KMS-11 (cell line): ENCODE results near the gene SAMM50.

Experiments used
- H2AFZ ChIP-seq: fragments of 200-600 bp; sonication (generic); 2 replicates; pipeline ENCODE4 v1.6.1; 2016; ENCODE audit warnings: antibody characterized with exemption, mixed run types, low read depth
- H3K27ac ChIP-seq: fragments of 200-600 bp; sonication (generic); 2 replicates; pipeline ENCODE4 v1.6.1; 2016; ENCODE audit warnings: mild to moderate bottlenecking, mixed run types
- H3K27me3 ChIP-seq: fragments of 200-600 bp; sonication (generic); 2 replicates; pipeline ENCODE4 v1.6.1; 2017; ENCODE audit warnings: mild to moderate bottlenecking, low read depth, mixed run types, moderate library complexity; ENCODE audit not compliant: insufficient read depth
- H3K36me3 ChIP-seq: fragments of 200-600 bp; sonication (generic); 2 replicates; pipeline ENCODE4 v1.6.1; 2017; ENCODE audit warnings: mild to moderate bottlenecking, mixed run types; ENCODE audit not compliant: insufficient read depth
- H3K4me1 ChIP-seq: fragments of 200-600 bp; sonication (generic); 2 replicates; pipeline ENCODE4 v1.6.1; 2016; ENCODE audit warnings: mild to moderate bottlenecking, low read depth, mixed run types; ENCODE audit not compliant: poor library complexity, severe bottlenecking
- H3K4me2 ChIP-seq: fragments of 200-600 bp; sonication (generic); 2 replicates; pipeline ENCODE4 v1.7.0; 2016; ENCODE audit warnings: mild to moderate bottlenecking, mixed run types
- H3K4me3 ChIP-seq: fragments of 200-600 bp; sonication (generic); IDR thresholded peaks from 2 replicates; pipeline ENCODE4 v1.6.1; 2017; ENCODE audit warnings: low read depth, low read length, mixed read lengths; ENCODE audit not compliant: insufficient read depth
- H3K79me2 ChIP-seq: fragments of 200-600 bp; sonication (generic); 2 replicates; pipeline ENCODE4 v1.6.1; 2016; ENCODE audit warnings: low read depth, mixed run types; ENCODE audit not compliant: insufficient read depth
- H3K9ac ChIP-seq: fragments of 200-600 bp; sonication (generic); 2 replicates; pipeline ENCODE4 v1.6.1; 2016; ENCODE audit warnings: mild to moderate bottlenecking, mixed run types
- H4K20me1 ChIP-seq: fragments of 200-600 bp; sonication (generic); 2 replicates; pipeline ENCODE4 v1.6.1; 2016; ENCODE audit warnings: mild to moderate bottlenecking, mixed run types; ENCODE audit not compliant: insufficient read depth
- CTCF ChIP-seq: fragments of 200-600 bp; sonication (generic); conservative IDR thresholded peaks from 2 replicates; pipeline ENCODE4 v1.6.1; 2017; ENCODE audit warnings: low read depth, mild to moderate bottlenecking, antibody characterized with exemption, low read length, moderate library complexity, mixed read lengths

Gene SAMM50

GRCh38 chr22:43911351-43911750, 43.9 kb upstream of the SAMM50 start:
- Histone ChIP-seq H4K20me1 (no peaks in the 10 kb centered on the region), H3K36me3 (no peaks in the 10 kb centered on the region), H3K27me3 (peaks cover 6% of the 10 kb centered on the region; the same call in 1 of the 2 replicates), H2AFZ (no peak overlapping the region), H3K79me2 (no peaks in the 10 kb centered on the region), H3K4me1 (no peaks in the 10 kb centered on the region), H3K9ac (no peak overlapping the region), H3K27ac (no peak overlapping the region), H3K4me3 (no peak overlapping the region), H3K4me2 (no peak overlapping the region)
- TF ChIP-seq CTCF: no peak

- Histone ChIP-seq H3K4me3 (no peak overlapping the region), H3K27me3 (peaks cover 6% of the 10 kb centered on the region; the same call in 1 of the 2 replicates), H3K27ac (no peak overlapping the region), H3K4me2 (no peak overlapping the region), H2AFZ (no peak overlapping the region), H3K4me1 (no peaks in the 10 kb centered on the region), H3K9ac (no peak overlapping the region), H4K20me1 (no peaks in the 10 kb centered on the region), H3K79me2 (no peaks in the 10 kb centered on the region), H3K36me3 (no peaks in the 10 kb centered on the region)
- TF ChIP-seq CTCF: no peak
Observed at GRCh38 chr22:43917521-43917920, 37.7 kb upstream of the SAMM50 start.

- H3K9ac ChIP-seq: no peak overlapping the region
- H3K4me1 ChIP-seq: no peaks in the 10 kb centered on the region
- H2AFZ ChIP-seq: no peak overlapping the region
- H3K79me2 ChIP-seq: no peaks in the 10 kb centered on the region
- H3K4me3 ChIP-seq: no peak overlapping the region
- no peak overlapping the region for H3K4me2 ChIP-seq
- H3K27me3 ChIP-seq: peaks cover 11% of the 10 kb centered on the region; the same call in 1 of the 2 replicates
- H4K20me1 ChIP-seq: no peaks in the 10 kb centered on the region
- H3K27ac ChIP-seq: no peak overlapping the region
- TF ChIP-seq CTCF: no peak
- no peaks in the 10 kb centered on the region for H3K36me3 ChIP-seq
Observed at GRCh38 chr22:43919106-43919973, 35.9 kb upstream of the SAMM50 start.

GRCh38 chr22:43921370-43921769, 33.9 kb upstream of the SAMM50 start:
- no peak overlapping the region for H3K27ac ChIP-seq
- TF ChIP-seq CTCF: no peak
- no peaks in the 10 kb centered on the region for H4K20me1 ChIP-seq
- H3K4me3 ChIP-seq: no peak overlapping the region
- no peaks in the 10 kb centered on the region for H3K4me1 ChIP-seq
- peaks cover 15% of the 10 kb centered on the region; the same call in 1 of the 2 replicates for H3K27me3 ChIP-seq
- H2AFZ ChIP-seq: no peak overlapping the region
- H3K4me2 ChIP-seq: no peak overlapping the region
- H3K36me3 ChIP-seq: no peaks in the 10 kb centered on the region
- no peak overlapping the region for H3K9ac ChIP-seq
- H3K79me2 ChIP-seq: no peaks in the 10 kb centered on the region
